Activated naive CD4-positive, alpha-beta T cell treated with anti-CD3 and anti-CD28 coated beads, Interleukin-2, amount 10 ng/mL, durations not matched to agents 5 hours and 36 hours (primary cell): ENCODE data around the gene ASXL3. TPM values are rescaled to one million over a fixed set of nuclear protein-coding genes. Genes with fewer than 3 reads are reported as not detected.

Source experiments
- total RNA-seq, 2 experiments: library from RNA; stranded (reverse); gene quantifications; one replicate each; pipeline ENCODE4 v1.2.3, GENCODE V29; 2021

The ASXL3 gene
- not detected for total RNA-seq

DNA sequence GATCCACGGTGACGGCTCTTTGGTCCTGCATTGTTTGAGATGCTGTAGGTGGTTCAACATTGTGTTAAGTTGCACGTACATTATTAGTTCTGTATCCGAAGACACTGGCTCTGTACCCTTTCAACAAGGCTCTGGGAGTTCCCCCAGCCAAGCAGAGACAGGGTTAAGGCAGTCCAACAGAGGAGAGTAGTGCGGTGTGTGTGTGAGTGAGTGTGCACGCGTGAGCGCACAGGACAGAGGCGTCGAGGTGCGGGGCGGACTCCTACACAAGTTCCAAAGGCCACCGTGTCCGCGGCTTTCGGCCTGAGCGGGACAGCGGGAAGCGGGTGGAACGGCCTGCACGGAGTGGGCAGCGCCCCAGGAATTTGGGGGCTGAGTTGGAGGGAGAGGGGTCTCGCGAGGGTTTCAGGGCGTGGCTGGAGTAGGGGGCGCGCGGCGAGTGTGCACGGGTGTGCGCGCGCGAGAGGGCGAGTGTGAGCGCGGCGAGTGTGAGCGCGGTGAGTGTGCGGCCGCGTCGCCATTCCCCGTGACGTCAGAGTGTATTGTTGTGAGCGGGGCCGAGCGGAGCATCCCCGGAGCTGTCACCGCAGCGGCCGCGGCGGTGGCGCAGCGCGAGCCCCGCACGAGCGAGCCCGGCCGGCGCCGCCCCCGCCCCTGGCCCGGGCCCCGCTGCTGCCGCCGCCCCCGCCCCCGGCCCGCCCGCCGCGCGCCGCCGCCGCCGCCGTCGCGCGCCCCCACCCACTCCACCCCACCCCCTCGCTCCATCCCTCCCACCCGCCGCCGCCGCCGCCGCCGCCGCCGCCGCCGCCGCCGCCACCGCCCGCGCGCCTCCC, at the start of gene ASXL3:
Gene ASXL3 (plus strand): TSS at position 535 of the 833 bp plus-strand sequence. CDS start 413 bp downstream, outside the sequence.

Other genes with a start within 250 kb of the ASXL3 start
- gene CCDC178, start 137.5 kb upstream of the ASXL3 start, total RNA-seq = not detected